Glutamatergic neuron (in vitro differentiated cells): ENCODE measurements around the gene HOOK1. TPM values are rescaled to one million over a fixed set of nuclear protein-coding genes. Genes with fewer than 3 reads are reported as not detected.
"Not testable (repeated sequence)": the region's sequence is repeated elsewhere in the genome, so short reads cannot be mapped to it uniquely, and the experiment has no call there.

ENCODE experiments used
- DNase-seq: peaks from one replicate; pipeline ENCODE4 v3.0.0; 2022
- H3K27ac Mint-ChIP-seq: one replicate; pipeline ENCODE4 v1.8.0; 2020; ENCODE audit warnings: mild to moderate bottlenecking, mixed read lengths, inconsistent platforms; ENCODE audit not compliant: unreplicated experiment
- H3K27me3 Mint-ChIP-seq: one replicate; pipeline ENCODE4 v1.8.0; 2020; ENCODE audit warnings: mild to moderate bottlenecking, moderate library complexity, mixed read lengths, inconsistent platforms; ENCODE audit not compliant: unreplicated experiment
- H3K36me3 Mint-ChIP-seq: one replicate; pipeline ENCODE4 v1.8.0; 2020; ENCODE audit warnings: mild to moderate bottlenecking, mixed read lengths, inconsistent platforms; ENCODE audit not compliant: unreplicated experiment
- H3K4me1 Mint-ChIP-seq: one replicate; pipeline ENCODE4 v1.8.0; 2020; ENCODE audit warnings: mild to moderate bottlenecking, low read depth, mixed read lengths, inconsistent platforms; ENCODE audit not compliant: unreplicated experiment
- H3K4me3 Mint-ChIP-seq: one replicate; pipeline ENCODE4 v1.8.0; 2020; ENCODE audit warnings: mild to moderate bottlenecking, mixed read lengths, inconsistent platforms; ENCODE audit not compliant: unreplicated experiment
- H3K9me3 Mint-ChIP-seq: one replicate; pipeline ENCODE4 v1.8.0; 2020; ENCODE audit warnings: mild to moderate bottlenecking, moderate library complexity, mixed read lengths, inconsistent platforms; ENCODE audit not compliant: unreplicated experiment
- total RNA-seq: library from RNA; stranded (reverse); fragmentation: NEBNext Ultra II Directional; extraction: Animal tissue kit (Norgen Biotek cat#: 25700); gene quantifications from one replicate; pipeline ENCODE4 v1.2.1, GENCODE V29; 2021; ENCODE audit not compliant: unreplicated experiment
- TF ChIP-seq, protein P1 (sequence below): fragments of 200-600 bp; sonication (generic); IDR thresholded peaks from one replicate; pipeline ENCODE4 v1.5.0; 2021; ENCODE audit not compliant: partially characterized antibody, unreplicated experiment

Gene HOOK1
- total RNA-seq, 1 donor from 2014 or later: 2.1 TPM

DNA sequence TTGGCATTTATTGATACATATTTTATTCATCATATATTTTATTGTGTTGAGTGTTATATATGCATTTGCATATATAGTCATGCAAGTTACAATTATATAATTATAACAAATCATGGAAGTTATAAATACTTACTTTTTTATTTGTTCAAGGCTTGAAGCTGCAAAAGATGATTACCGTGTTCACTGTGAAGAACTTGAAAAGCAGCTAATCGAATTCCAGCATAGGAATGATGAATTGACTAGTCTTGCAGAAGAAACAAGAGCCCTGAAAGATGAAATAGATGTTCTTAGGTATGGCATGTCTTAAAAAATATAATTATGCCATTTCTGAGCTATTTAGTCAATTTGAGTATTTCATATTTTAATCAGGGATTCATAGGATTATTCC is 32.1 kb downstream of the HOOK1 start:
- Mint-ChIP-seq H3K9me3 (no peaks in the 10 kb centered on the region), H3K27ac (no peak overlapping the region), H3K4me3 (no peak overlapping the region), H3K36me3 (no peaks in the 10 kb centered on the region), H3K4me1 (no peaks in the 10 kb centered on the region), H3K27me3 (no peaks in the 10 kb centered on the region)
- TF ChIP-seq, protein P1, sequence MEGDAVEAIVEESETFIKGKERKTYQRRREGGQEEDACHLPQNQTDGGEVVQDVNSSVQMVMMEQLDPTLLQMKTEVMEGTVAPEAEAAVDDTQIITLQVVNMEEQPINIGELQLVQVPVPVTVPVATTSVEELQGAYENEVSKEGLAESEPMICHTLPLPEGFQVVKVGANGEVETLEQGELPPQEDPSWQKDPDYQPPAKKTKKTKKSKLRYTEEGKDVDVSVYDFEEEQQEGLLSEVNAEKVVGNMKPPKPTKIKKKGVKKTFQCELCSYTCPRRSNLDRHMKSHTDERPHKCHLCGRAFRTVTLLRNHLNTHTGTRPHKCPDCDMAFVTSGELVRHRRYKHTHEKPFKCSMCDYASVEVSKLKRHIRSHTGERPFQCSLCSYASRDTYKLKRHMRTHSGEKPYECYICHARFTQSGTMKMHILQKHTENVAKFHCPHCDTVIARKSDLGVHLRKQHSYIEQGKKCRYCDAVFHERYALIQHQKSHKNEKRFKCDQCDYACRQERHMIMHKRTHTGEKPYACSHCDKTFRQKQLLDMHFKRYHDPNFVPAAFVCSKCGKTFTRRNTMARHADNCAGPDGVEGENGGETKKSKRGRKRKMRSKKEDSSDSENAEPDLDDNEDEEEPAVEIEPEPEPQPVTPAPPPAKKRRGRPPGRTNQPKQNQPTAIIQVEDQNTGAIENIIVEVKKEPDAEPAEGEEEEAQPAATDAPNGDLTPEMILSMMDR: no peak
- DNase-seq: no peak

- Mint-ChIP-seq H3K36me3 (peaks cover 6% of the 10 kb centered on the region), H3K27me3 (no peaks in the 10 kb centered on the region), H3K9me3 (no peaks in the 10 kb centered on the region), H3K27ac (no peak overlapping the region), H3K4me1 (no peaks in the 10 kb centered on the region), H3K4me3 (no peak overlapping the region)
- DNase-seq: no peak
- TF ChIP-seq, protein P1: no peak
Observed at GRCh38 chr1:59852117-59852516, 37.4 kb downstream of the HOOK1 start.

DNA sequence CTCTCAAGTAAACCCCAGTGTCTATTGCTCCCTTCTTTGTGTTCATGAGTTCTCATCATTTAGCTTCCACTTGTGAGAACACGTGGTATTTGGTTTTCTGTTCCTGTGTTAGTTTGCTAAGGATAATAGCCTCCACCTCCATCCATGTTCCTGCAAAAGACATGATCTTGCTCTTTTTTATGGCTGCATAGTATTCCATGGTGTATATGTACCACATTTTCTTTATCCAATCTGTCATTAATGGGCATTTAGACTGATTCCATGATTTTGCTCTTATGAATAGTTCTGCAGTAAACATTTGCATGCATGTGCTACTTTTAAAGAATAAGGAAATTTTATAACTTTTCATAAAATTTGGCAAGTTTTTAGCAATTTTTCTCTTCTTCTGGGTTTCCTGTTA is 40.5 kb downstream of the HOOK1 start:
- not testable (repeated sequence) for H3K27me3 Mint-ChIP-seq, H3K4me3 Mint-ChIP-seq, DNase-seq, H3K9me3 Mint-ChIP-seq, H3K27ac Mint-ChIP-seq, H3K36me3 Mint-ChIP-seq, H3K4me1 Mint-ChIP-seq

DNA sequence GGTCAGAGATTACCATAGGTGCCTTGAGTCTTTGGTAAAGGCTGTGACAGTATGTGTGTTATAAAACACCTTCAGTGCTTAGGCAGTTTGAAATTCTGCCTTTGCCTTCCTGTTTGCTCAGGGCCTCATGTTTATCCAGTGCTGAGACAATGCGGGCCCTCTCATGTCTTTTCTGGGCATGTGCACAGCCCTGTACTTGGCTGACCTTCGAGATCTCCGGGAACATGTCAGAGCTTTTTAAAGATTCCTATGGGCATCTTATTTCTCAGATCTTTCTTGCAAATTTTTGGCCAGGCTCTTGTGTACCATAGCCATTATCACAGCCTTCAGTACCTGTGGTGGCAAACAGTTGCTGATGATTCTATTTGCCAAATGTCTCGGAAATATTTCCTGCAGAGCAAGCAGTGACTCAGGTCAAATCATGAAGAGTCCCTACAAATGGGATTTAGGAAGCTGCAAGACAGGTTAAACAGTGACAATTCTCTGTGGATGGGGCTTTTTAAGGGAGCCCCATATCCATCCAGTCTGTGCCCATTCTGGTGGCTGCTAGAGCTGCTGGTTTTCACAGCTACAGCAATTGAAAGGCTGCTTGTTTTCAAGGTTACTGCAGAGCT is 42.1 kb downstream of the HOOK1 start:
- H3K9me3 Mint-ChIP-seq: no peaks in the 10 kb centered on the region
- TF ChIP-seq, protein P1: no peak
- H3K27me3 Mint-ChIP-seq: no peaks in the 10 kb centered on the region
- no peak overlapping the region for H3K4me3 Mint-ChIP-seq
- no peaks in the 10 kb centered on the region for H3K4me1 Mint-ChIP-seq
- DNase-seq: no peak
- H3K27ac Mint-ChIP-seq: no peak overlapping the region
- H3K36me3 Mint-ChIP-seq: peaks cover 6% of the 10 kb centered on the region

GRCh38 chr1:59857679-59858354 is 43.1 kb downstream of the HOOK1 start:
- DNase-seq: no peak
- H3K4me1 Mint-ChIP-seq: no peaks in the 10 kb centered on the region
- peaks cover 6% of the 10 kb centered on the region for H3K36me3 Mint-ChIP-seq
- no peaks in the 10 kb centered on the region for H3K27me3 Mint-ChIP-seq
- no peaks in the 10 kb centered on the region for H3K9me3 Mint-ChIP-seq
- TF ChIP-seq, protein P1: no peak
- no peak overlapping the region for H3K4me3 Mint-ChIP-seq
- H3K27ac Mint-ChIP-seq: no peak overlapping the region
